K562 (cell line): ENCODE data around the gene AARS1. TPM values are rescaled to one million over a fixed set of nuclear protein-coding genes. Genes with fewer than 3 reads are reported as not detected.

Experiments used
- CTBP1 ChIP-seq: fragments of 450-650 bp; IDR thresholded peaks from 2 replicates; pipeline ENCODE4 v1.6.1; 2016; ENCODE audit warnings: borderline replicate concordance
- FOS ChIP-seq: IDR thresholded peaks from 3 replicates; pipeline ENCODE4 v1.6.1; 2011; ENCODE audit not compliant: insufficient read length; ENCODE audit errors: extremely low read depth
- HEY1 ChIP-seq: fragments of 250-450 bp; sonication (Bioruptor Pico); IDR thresholded peaks from 2 replicates; pipeline ENCODE4 v1.5.0; 2020; ENCODE audit warnings: mild to moderate bottlenecking, moderate library complexity, borderline replicate concordance
- JUND ChIP-seq, 2 experiments: IDR thresholded peaks; 2 replicates in 1 of 2; 3 replicates in 1 of 2; pipeline ENCODE4 v1.6.1; 2011; ENCODE audit warnings: borderline replicate concordance in 2 of 2, low read depth in 2 of 2, low read length in 2 of 2, improper control_type of control experiment in 1 of 2, missing biosample characterization in 1 of 2, missing genetic modification characterization in 1 of 2, missing genetic modification reagents in 1 of 2
- LCOR ChIP-seq: sonication (generic); formaldehyde crosslinking; IDR thresholded peaks from 2 replicates; pipeline ENCODE4 v1.8.0; 2022; ENCODE audit warnings: mild to moderate bottlenecking, missing genetic modification reagents
- RBBP5 ChIP-seq: fragments of 200-600 bp; sonication (generic); IDR thresholded peaks from 2 replicates; pipeline ENCODE4 v1.6.1; 2012; ENCODE audit warnings: borderline replicate concordance, mild to moderate bottlenecking, low read length, control low read depth, inconsistent platforms; ENCODE audit not compliant: insufficient read depth, poor library complexity, severe bottlenecking
- RBM14 ChIP-seq: fragments of 200-400 bp; formaldehyde crosslinking; IDR thresholded peaks from 2 replicates; pipeline ENCODE4 v1.6.1; 2018; ENCODE audit warnings: low read depth, mild to moderate bottlenecking, low read length, moderate library complexity, borderline replicate concordance; ENCODE audit not compliant: insufficient read depth
- SAP30 ChIP-seq: fragments of 200-600 bp; sonication (generic); IDR thresholded peaks from 2 replicates; pipeline ENCODE4 v1.6.1; 2012; ENCODE audit warnings: borderline replicate concordance, low read depth, mild to moderate bottlenecking, moderate library complexity, low read length, control low read depth, inconsistent platforms; ENCODE audit not compliant: insufficient read depth, poor library complexity, severe bottlenecking
- SIN3B ChIP-seq: fragments of 450-650 bp; IDR thresholded peaks from 2 replicates; pipeline ENCODE4 v1.6.1; 2017; ENCODE audit warnings: low read depth, mild to moderate bottlenecking, moderate library complexity
- SMAD3 ChIP-seq: fragments of 450-650 bp; formaldehyde crosslinking; conservative IDR thresholded peaks from 2 replicates; pipeline ENCODE4 v1.4.0; 2020; ENCODE audit warnings: mild to moderate bottlenecking
- SP2 ChIP-seq: IDR thresholded peaks from 2 replicates; pipeline ENCODE4 v1.6.1; 2011; ENCODE audit warnings: mild to moderate bottlenecking, low read depth, low read length, moderate library complexity; ENCODE audit not compliant: poor library complexity, severe bottlenecking; ENCODE audit errors: extremely low read depth
- ZBTB1 ChIP-seq: sonication (generic); formaldehyde crosslinking; IDR thresholded peaks from 2 replicates; pipeline ENCODE4 v1.8.1; 2023; ENCODE audit warnings: missing genetic modification reagents, low read depth, mild to moderate bottlenecking, borderline replicate concordance
- ZC3H4 ChIP-seq: sonication (generic); formaldehyde crosslinking; IDR thresholded peaks from 2 replicates; pipeline ENCODE4 v1.9.0; 2021; ENCODE audit warnings: missing genetic modification reagents, borderline replicate concordance
- ZNF311 ChIP-seq: fragments of 250-450 bp; sonication (Bioruptor Pico); IDR thresholded peaks from 2 replicates; pipeline ENCODE4 v1.4.0; 2020; ENCODE audit warnings: mild to moderate bottlenecking, moderate library complexity
- ZZZ3 ChIP-seq: fragments of 450-650 bp; IDR thresholded peaks from 2 replicates; pipeline ENCODE4 v1.6.1; 2016; ENCODE audit warnings: antibody characterized with exemption, mild to moderate bottlenecking, moderate library complexity
- polyA plus RNA-seq, 8 experiments: library from polyadenylated mRNA; depleted of rRNA in 4 of 8; stranded (reverse) in 5 of 8; unstranded in 3 of 8; fragments of >200 nt; fragmentation: Nextera tagmentation in 2 of 8; fragmentation: Illumina TruSeq in 1 of 8; extraction: Ambion mirVana in 2 of 8; extraction: Trizol in 1 of 8; gene quantifications; 2 replicates each; pipeline versions ENCODE4 v1.2.1 to v1.2.3, GENCODE V29; 2011 to 2014; ENCODE audit warnings: inconsistent platforms in 1 of 8, missing spikeins in 1 of 8
- total RNA-seq, 7 experiments: library from RNA; depleted of rRNA in 6 of 7; stranded (reverse); fragments of >200 nt in 6 of 7; fragmentation: Illumina TruSeq in 2 of 7; extraction: Trizol in 2 of 7; gene quantifications; 2 replicates each; pipeline versions ENCODE4 v1.2.1 to v1.2.3, GENCODE V29; 2011 to 2021; ENCODE audit warnings: low replicate concordance in 1 of 7
- TF ChIP-seq, protein P1 (sequence below): fragments of 250-450 bp; sonication (Bioruptor Pico); IDR thresholded peaks from 2 replicates; pipeline ENCODE4 v1.4.0; 2020; ENCODE audit warnings: mild to moderate bottlenecking, moderate library complexity, borderline replicate concordance
- TF ChIP-seq, protein P2 (sequence below): fragments of 150-350 bp; conservative IDR thresholded peaks from 2 replicates; pipeline ENCODE4 v1.6.1; 2014; ENCODE audit warnings: low read length
- TF ChIP-seq, protein P3 (sequence below): fragments of 450-650 bp; formaldehyde crosslinking; IDR thresholded peaks from 2 replicates; pipeline ENCODE4 v1.4.0; 2020; ENCODE audit warnings: mild to moderate bottlenecking, moderate library complexity

Gene AARS1
- total and polyA plus RNA-seq, 9 of the 15 experiments (the other 6 are each of a cell fraction or from before 2014, with no cell fraction given) = 50.1 to 235 (median 174) TPM

DNA sequence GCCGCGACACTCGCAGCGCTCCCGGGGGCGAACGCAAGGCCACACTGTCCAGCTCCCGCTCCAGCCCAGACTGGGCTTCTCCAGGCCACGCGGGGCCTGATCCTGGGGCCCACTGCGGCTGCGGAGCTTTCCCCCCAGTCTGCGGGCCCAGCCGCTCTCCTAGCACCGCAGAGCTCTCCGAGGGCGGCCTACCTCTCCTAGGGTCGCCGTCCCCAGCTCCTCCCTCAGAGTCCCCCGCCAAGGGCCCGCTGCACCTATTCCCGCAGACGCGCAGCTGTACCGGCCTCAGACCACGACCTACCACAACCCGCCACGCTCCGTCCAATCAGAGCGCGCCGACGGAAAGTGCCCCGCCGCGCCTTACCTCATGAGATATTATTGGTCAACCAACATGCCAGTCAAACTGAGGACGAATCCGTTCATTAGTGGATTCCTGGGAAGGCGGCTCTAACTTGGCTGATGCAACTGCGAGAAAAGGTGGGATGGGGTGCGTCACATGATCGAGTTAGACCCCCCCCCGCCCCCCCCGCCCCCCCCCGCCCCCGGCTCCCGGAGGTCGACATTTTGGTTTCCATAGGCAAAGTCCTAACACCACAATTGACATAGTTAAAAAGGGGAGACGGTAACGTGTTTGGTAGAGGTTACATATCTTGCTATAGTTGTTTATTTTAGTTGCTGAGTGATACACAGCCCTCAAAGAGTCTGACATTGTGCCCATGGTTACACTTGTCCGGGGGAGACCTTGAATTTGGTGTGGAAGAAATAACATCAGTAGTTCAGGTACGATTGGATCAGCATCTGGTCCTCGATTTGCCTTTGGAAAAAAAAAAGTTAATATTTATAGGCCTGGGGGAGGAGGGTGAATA, at the start of gene AARS1 (continued):
- peak; percentile 89; the same call in 1 of the 2 replicates for TF ChIP-seq RBM14
- 0 out of 2 replicates have a peak, but pooled peaks have one; percentile 11 for TF ChIP-seq LCOR
- TF ChIP-seq HEY1 = no peak
- peak; percentile 89 for TF ChIP-seq ZBTB1 (CRISPR knock-in tag)
- peak; percentile 82 for TF ChIP-seq SAP30
- TF ChIP-seq FOS = peak; percentile 99
- TF ChIP-seq JUND (IDR thresholded peaks at IDR 0.05; ENCODE audit: borderline replicate concordance, low read depth, low read length) = peak; percentile 88
- TF ChIP-seq JUND (tag; IDR thresholded peaks at IDR 0.05; ENCODE audit: borderline replicate concordance, low read depth, low read length) = no peak; the same call in 2 of the 3 replicates
- TF ChIP-seq RBBP5 = peak; percentile 71
- no peak for TF ChIP-seq ZZZ3
- TF ChIP-seq, protein P1, sequence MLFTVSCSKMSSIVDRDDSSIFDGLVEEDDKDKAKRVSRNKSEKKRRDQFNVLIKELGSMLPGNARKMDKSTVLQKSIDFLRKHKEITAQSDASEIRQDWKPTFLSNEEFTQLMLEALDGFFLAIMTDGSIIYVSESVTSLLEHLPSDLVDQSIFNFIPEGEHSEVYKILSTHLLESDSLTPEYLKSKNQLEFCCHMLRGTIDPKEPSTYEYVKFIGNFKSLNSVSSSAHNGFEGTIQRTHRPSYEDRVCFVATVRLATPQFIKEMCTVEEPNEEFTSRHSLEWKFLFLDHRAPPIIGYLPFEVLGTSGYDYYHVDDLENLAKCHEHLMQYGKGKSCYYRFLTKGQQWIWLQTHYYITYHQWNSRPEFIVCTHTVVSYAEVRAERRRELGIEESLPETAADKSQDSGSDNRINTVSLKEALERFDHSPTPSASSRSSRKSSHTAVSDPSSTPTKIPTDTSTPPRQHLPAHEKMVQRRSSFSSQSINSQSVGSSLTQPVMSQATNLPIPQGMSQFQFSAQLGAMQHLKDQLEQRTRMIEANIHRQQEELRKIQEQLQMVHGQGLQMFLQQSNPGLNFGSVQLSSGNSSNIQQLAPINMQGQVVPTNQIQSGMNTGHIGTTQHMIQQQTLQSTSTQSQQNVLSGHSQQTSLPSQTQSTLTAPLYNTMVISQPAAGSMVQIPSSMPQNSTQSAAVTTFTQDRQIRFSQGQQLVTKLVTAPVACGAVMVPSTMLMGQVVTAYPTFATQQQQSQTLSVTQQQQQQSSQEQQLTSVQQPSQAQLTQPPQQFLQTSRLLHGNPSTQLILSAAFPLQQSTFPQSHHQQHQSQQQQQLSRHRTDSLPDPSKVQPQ = no peak
- TF ChIP-seq CTBP1 = peak; percentile 64; the same call in 1 of the 2 replicates
- TF ChIP-seq ZC3H4 (CRISPR knock-in tag) = peak; percentile 69; the same call in 1 of the 2 replicates
- TF ChIP-seq, protein P2, sequence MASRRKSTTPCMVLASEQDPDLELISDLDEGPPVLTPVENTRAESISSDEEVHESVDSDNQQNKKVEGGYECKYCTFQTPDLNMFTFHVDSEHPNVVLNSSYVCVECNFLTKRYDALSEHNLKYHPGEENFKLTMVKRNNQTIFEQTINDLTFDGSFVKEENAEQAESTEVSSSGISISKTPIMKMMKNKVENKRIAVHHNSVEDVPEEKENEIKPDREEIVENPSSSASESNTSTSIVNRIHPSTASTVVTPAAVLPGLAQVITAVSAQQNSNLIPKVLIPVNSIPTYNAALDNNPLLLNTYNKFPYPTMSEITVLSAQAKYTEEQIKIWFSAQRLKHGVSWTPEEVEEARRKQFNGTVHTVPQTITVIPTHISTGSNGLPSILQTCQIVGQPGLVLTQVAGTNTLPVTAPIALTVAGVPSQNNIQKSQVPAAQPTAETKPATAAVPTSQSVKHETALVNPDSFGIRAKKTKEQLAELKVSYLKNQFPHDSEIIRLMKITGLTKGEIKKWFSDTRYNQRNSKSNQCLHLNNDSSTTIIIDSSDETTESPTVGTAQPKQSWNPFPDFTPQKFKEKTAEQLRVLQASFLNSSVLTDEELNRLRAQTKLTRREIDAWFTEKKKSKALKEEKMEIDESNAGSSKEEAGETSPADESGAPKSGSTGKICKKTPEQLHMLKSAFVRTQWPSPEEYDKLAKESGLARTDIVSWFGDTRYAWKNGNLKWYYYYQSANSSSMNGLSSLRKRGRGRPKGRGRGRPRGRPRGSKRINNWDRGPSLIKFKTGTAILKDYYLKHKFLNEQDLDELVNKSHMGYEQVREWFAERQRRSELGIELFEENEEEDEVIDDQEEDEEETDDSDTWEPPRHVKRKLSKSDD = no peak
- TF ChIP-seq ZNF311 (CRISPR knock-in tag) = 0 out of 2 replicates have a peak, but pooled peaks have one; percentile 57
- TF ChIP-seq SMAD3 (CRISPR knock-in tag) = peak; percentile 83; the same call in 1 of the 2 replicates
- peak; percentile 61; the same call in 1 of the 2 replicates for TF ChIP-seq SIN3B
- peak; percentile 89 for TF ChIP-seq SP2
- TF ChIP-seq, protein P3, sequence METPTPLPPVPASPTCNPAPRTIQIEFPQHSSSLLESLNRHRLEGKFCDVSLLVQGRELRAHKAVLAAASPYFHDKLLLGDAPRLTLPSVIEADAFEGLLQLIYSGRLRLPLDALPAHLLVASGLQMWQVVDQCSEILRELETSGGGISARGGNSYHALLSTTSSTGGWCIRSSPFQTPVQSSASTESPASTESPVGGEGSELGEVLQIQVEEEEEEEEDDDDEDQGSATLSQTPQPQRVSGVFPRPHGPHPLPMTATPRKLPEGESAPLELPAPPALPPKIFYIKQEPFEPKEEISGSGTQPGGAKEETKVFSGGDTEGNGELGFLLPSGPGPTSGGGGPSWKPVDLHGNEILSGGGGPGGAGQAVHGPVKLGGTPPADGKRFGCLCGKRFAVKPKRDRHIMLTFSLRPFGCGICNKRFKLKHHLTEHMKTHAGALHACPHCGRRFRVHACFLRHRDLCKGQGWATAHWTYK (CRISPR knock-in tag) = peak; percentile 80
